Neuronal stem cell (in vitro differentiated cells): ENCODE measurements around the gene COL15A1.

Experiments
- DNase-seq: peaks from one replicate; pipeline ENCODE4 v3.0.0-alpha.2; 2013; ENCODE audit warnings: low spot score
- H2AFZ ChIP-seq: one replicate; pipeline ENCODE4 v1.6.1; 2013; ENCODE audit warnings: mild to moderate bottlenecking, low read length, inconsistent platforms
- H2AK5ac ChIP-seq: 2 replicates; pipeline ENCODE4 v1.6.1; 2013; ENCODE audit warnings: low read depth, mild to moderate bottlenecking, inconsistent platforms, low read length, moderate library complexity, mixed read lengths
- H2BK120ac ChIP-seq: 2 replicates; pipeline ENCODE4 v1.6.1; 2013; ENCODE audit warnings: low read depth, mild to moderate bottlenecking, inconsistent platforms, low read length, moderate library complexity, mixed read lengths
- H2BK12ac ChIP-seq: one replicate; pipeline ENCODE4 v1.6.1; 2013; ENCODE audit warnings: low read length, inconsistent platforms
- H2BK15ac ChIP-seq: 2 replicates; pipeline ENCODE4 v1.6.1; 2013; ENCODE audit warnings: mild to moderate bottlenecking, low read length, inconsistent platforms, mixed read lengths
- H2BK5ac ChIP-seq: one replicate; pipeline ENCODE4 v1.6.1; 2013; ENCODE audit warnings: inconsistent platforms, mild to moderate bottlenecking, low read length, moderate library complexity
- H3K14ac ChIP-seq: one replicate; pipeline ENCODE4 v1.6.1; 2013; ENCODE audit warnings: low read length, inconsistent platforms
- H3K18ac ChIP-seq: 2 replicates; pipeline ENCODE4 v1.6.1; 2013; ENCODE audit warnings: low read length, inconsistent platforms
- H3K23ac ChIP-seq: 2 replicates; pipeline ENCODE4 v1.6.1; 2013; ENCODE audit warnings: low read depth, mild to moderate bottlenecking, mixed read lengths, low read length, inconsistent platforms; ENCODE audit not compliant: poor library complexity
- H3K27ac ChIP-seq: replicated peaks from 3 replicates; pipeline ENCODE4 v1.5.1; 2013; ENCODE audit warnings: low read length, inconsistent platforms
- H3K27me3 ChIP-seq, 3 experiments: 2 replicates each; pipeline ENCODE4 v1.6.1; 2013; ENCODE audit warnings: low read length in 3 of 3, mild to moderate bottlenecking in 2 of 3, inconsistent platforms in 1 of 3, low read depth in 1 of 3, mixed read lengths in 1 of 3, moderate library complexity in 1 of 3; ENCODE audit not compliant: control insufficient read depth in 3 of 3, insufficient read depth in 3 of 3
- H3K36me3 ChIP-seq, 2 donors: replicated peaks in 1 of 2; 2 replicates each; pipeline ENCODE4 v1.6.1; 2013; ENCODE audit warnings: low read length in 2 of 2; ENCODE audit not compliant: control insufficient read depth in 2 of 2, insufficient read depth in 2 of 2
- H3K4ac ChIP-seq: 2 replicates; pipeline ENCODE4 v1.6.1; 2013; ENCODE audit warnings: inconsistent platforms, mild to moderate bottlenecking, low read length, moderate library complexity
- H3K4me1 ChIP-seq, 2 donors: 1 replicate in 1 of 2; 2 replicates in 1 of 2; pipeline ENCODE4 v1.6.1; 2013; ENCODE audit warnings: low read length in 2 of 2, low read depth in 1 of 2; ENCODE audit not compliant: control insufficient read depth in 2 of 2, insufficient read depth in 1 of 2
- H3K4me2 ChIP-seq: one replicate; pipeline ENCODE4 v1.6.1; 2013; ENCODE audit warnings: mild to moderate bottlenecking, low read length, inconsistent platforms; ENCODE audit not compliant: insufficient read depth, poor library complexity, severe bottlenecking
- H3K4me3 ChIP-seq, 2 donors: 2 replicates each; pipeline ENCODE4 v1.5.1; 2013; ENCODE audit warnings: low read length in 2 of 2, mild to moderate bottlenecking in 2 of 2, inconsistent platforms in 1 of 2, moderate library complexity in 1 of 2
- H3K79me1 ChIP-seq: one replicate; pipeline ENCODE4 v1.6.1; 2013; ENCODE audit warnings: low read depth, mild to moderate bottlenecking, inconsistent platforms, low read length, moderate library complexity
- H3K9ac ChIP-seq: one replicate; pipeline ENCODE4 v1.6.1; 2013; ENCODE audit warnings: mild to moderate bottlenecking, low read depth, low read length, inconsistent platforms; ENCODE audit not compliant: poor library complexity
- H3K9me3 ChIP-seq, 2 donors: replicated peaks in 1 of 2; 2 replicates each; pipeline versions ENCODE3 to v1.6.1; 2013; ENCODE audit warnings: low read length in 2 of 2, mild to moderate bottlenecking in 2 of 2, inconsistent platforms in 1 of 2, low read depth in 1 of 2, mixed read lengths in 1 of 2, moderate library complexity in 1 of 2; ENCODE audit not compliant: control insufficient read depth in 2 of 2, insufficient read depth in 1 of 2
- H4K8ac ChIP-seq: one replicate; pipeline ENCODE4 v1.6.1; 2013; ENCODE audit warnings: low read depth, mild to moderate bottlenecking, inconsistent platforms, low read length, moderate library complexity
- H4K91ac ChIP-seq: one replicate; pipeline ENCODE4 v1.6.1; 2013; ENCODE audit warnings: low read length, low read depth, mild to moderate bottlenecking, inconsistent platforms; ENCODE audit not compliant: poor library complexity
- WGBS, 2 donors: extraction: QIAGEN DNeasy Blood & Tissue Kit; methylation state at CpG; one replicate each; pipeline ENCODE4 v1.1.7; 2013; ENCODE audit warnings: missing lambda C conversion rate in 2 of 2, mixed read lengths in 1 of 2; ENCODE audit not compliant: insufficient read length in 2 of 2, insufficient replicate concordance in 1 of 2; ENCODE audit errors: extremely low coverage in 2 of 2; 5-methylcytosine and 5-hydroxymethylcytosine counted together

Gene COL15A1

GRCh38 chr9:99108131-99108530 is 164.4 kb downstream of the COL15A1 start:
- no peak overlapping the region for H2BK120ac ChIP-seq
- no peak overlapping the region for H4K8ac ChIP-seq
- no peak overlapping the region for H3K4me2 ChIP-seq
- H3K27me3 ChIP-seq: peaks cover 0 to 11% (median 6%) of the 10 kb centered on the region in 3 experiments
- H3K27ac ChIP-seq: no peak overlapping the region
- H3K4me1 ChIP-seq: peaks cover 18 to 26% of the 10 kb centered on the region in 2 donors
- H3K9me3 ChIP-seq: peaks cover 0 to 4% of the 10 kb centered on the region in 2 donors
- no peak overlapping the region for H3K4ac ChIP-seq
- no peak overlapping the region for H3K4me3 ChIP-seq
- H3K9ac ChIP-seq: no peak overlapping the region
- H3K79me1 ChIP-seq: peaks cover 4% of the 10 kb centered on the region
- no peak overlapping the region for H4K91ac ChIP-seq
- no peak overlapping the region for H3K14ac ChIP-seq
- H3K36me3 ChIP-seq: peaks cover 0 to 17% of the 10 kb centered on the region in 2 donors
- no peak overlapping the region for H2AFZ ChIP-seq
- H2BK15ac ChIP-seq: no peak overlapping the region
- DNase-seq: no peak
- no peak overlapping the region for H2BK12ac ChIP-seq
- WGBS, 2 donors: no CpG with 5 or more reads among the region's 2 CpGs
- H3K23ac ChIP-seq: no peak overlapping the region
- H2BK5ac ChIP-seq: no peak overlapping the region
- H3K18ac ChIP-seq: no peak overlapping the region
- H2AK5ac ChIP-seq: no peak overlapping the region

- Histone ChIP-seq H3K4me1 (peaks cover 10 to 17% of the 10 kb centered on the region in 2 donors), H3K23ac (no peak overlapping the region), H3K9ac (no peak overlapping the region), H2BK12ac (no peak overlapping the region), H3K4me3 (no peak overlapping the region), H4K8ac (no peak overlapping the region), H3K4ac (no peak overlapping the region), H2BK120ac (no peak overlapping the region), H3K14ac (no peak overlapping the region), H3K4me2 (no peak overlapping the region), H3K27me3 (no peaks in the 10 kb centered on the region), H3K27ac (no peak overlapping the region), H2BK15ac (no peak overlapping the region), H2AK5ac (no peak overlapping the region), H3K18ac (no peak overlapping the region), H4K91ac (no peak overlapping the region), H2AFZ (no peak overlapping the region), H2BK5ac (no peak overlapping the region), H3K79me1 (peaks cover 4% of the 10 kb centered on the region), H3K36me3 (peaks cover 0 to 17% of the 10 kb centered on the region in 2 donors), H3K9me3 (peaks cover 0 to 4% of the 10 kb centered on the region in 2 donors)
- no CpG with 5 or more reads among the region's 3 CpGs for WGBS, 2 donors
- no peak for DNase-seq
These were observed 165.8 kb downstream of the COL15A1 start for GRCh38 chr9:99109522-99109921.

- no peak overlapping the region for H3K23ac ChIP-seq
- H3K4me2 ChIP-seq: no peak overlapping the region
- no peak overlapping the region for H2BK5ac ChIP-seq
- no peak overlapping the region for H3K14ac ChIP-seq
- no peak overlapping the region for H2BK120ac ChIP-seq
- H3K4me1 ChIP-seq: peaks cover 2 to 9% of the 10 kb centered on the region in 2 donors
- H2BK15ac ChIP-seq: no peak overlapping the region
- no peak overlapping the region for H3K9ac ChIP-seq
- no peak overlapping the region for H2BK12ac ChIP-seq
- no peak overlapping the region for H2AK5ac ChIP-seq
- H3K36me3 ChIP-seq: peaks cover 0 to 11% of the 10 kb centered on the region in 2 donors
- no CpG with 5 or more reads among the region's 6 CpGs for WGBS, 2 donors
- H4K8ac ChIP-seq: no peak overlapping the region
- H3K27me3 ChIP-seq: no peaks in the 10 kb centered on the region
- no peak overlapping the region for H3K27ac ChIP-seq
- H3K4me3 ChIP-seq: no peak overlapping the region
- H3K4ac ChIP-seq: no peak overlapping the region
- DNase-seq: no peak
- H3K9me3 ChIP-seq: peaks cover 0 to 4% of the 10 kb centered on the region in 2 donors
- no peak overlapping the region for H2AFZ ChIP-seq
- H3K79me1 ChIP-seq: peaks cover 2% of the 10 kb centered on the region
- H4K91ac ChIP-seq: no peak overlapping the region
- no peak overlapping the region for H3K18ac ChIP-seq
These were observed 169.2 kb downstream of the COL15A1 start for GRCh38 chr9:99112750-99113413.

- Histone ChIP-seq H3K9ac (no peak overlapping the region), H3K79me1 (peaks cover 2% of the 10 kb centered on the region), H2AFZ (no peak overlapping the region), H3K27ac (no peak overlapping the region), H2BK5ac (no peak overlapping the region), H4K91ac (no peak overlapping the region), H3K27me3 (no peaks in the 10 kb centered on the region), H2BK12ac (no peak overlapping the region), H3K4me3 (no peak overlapping the region), H2BK120ac (no peak overlapping the region), H3K36me3 (peaks cover 0 to 10% of the 10 kb centered on the region in 2 donors), H3K23ac (no peak overlapping the region), H3K18ac (no peak overlapping the region), H3K4me2 (no peak overlapping the region), H2AK5ac (no peak overlapping the region), H4K8ac (no peak overlapping the region), H2BK15ac (no peak overlapping the region), H3K9me3 (peaks cover 0 to 4% of the 10 kb centered on the region in 2 donors), H3K14ac (no peak overlapping the region), H3K4me1 (peaks cover 2 to 9% of the 10 kb centered on the region in 2 donors), H3K4ac (no peak overlapping the region)
- WGBS, 2 donors: no CpG with 5 or more reads among the region's 2 CpGs
- DNase-seq: no peak
These were observed 169.8 kb downstream of the COL15A1 start for GRCh38 chr9:99113414-99114048.
